COLO668 (cell line): Measurements from ENCODE around the gene NEK8.

Experiments used
- DNase-seq: peaks from one replicate; lab custom pipeline; 2025; ENCODE audit not compliant: unreplicated experiment; lab: John Stamatoyannopoulos, UW

Gene NEK8

DNA sequence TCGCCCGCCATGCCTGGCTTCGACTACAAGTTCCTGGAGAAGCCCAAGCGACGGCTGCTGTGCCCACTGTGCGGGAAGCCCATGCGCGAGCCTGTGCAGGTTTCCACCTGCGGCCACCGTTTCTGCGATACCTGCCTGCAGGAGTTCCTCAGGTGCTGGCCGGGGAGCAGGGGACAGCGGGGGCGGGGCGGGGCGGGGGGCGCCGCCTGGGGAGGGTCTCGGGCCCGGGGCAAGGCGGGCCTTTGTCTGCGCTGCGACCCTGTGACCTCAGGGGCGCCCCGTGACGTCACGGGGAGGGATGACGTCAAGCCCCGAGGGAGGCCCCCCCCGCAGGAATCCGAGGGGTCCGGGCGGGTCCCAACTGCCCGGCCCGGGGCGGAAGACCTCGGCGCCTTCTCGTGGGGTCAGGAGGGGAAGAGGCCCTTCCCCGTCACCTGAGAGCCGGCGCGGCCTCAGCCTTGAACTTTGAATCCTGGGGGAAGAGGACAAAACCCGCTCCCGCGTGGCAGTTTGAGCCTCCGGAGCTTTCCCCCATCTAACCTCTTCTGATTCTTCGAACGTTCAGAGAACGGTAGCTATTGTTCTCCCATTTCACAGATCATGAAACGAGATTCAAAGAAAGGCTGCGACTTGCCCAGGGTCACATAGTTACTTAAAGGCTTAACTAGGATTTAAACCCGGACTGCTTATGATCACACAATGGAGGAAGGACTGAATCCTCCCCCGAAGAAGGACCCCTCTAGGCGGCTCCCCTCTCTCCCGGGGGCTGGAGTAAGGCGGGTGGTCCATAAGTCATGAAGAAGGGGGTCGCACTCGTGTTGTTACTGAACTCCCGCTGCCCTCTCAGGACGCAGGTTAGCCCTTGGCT is 15.8 kb downstream of the NEK8 start:
- peak; percentile 61 for DNase-seq

DNA sequence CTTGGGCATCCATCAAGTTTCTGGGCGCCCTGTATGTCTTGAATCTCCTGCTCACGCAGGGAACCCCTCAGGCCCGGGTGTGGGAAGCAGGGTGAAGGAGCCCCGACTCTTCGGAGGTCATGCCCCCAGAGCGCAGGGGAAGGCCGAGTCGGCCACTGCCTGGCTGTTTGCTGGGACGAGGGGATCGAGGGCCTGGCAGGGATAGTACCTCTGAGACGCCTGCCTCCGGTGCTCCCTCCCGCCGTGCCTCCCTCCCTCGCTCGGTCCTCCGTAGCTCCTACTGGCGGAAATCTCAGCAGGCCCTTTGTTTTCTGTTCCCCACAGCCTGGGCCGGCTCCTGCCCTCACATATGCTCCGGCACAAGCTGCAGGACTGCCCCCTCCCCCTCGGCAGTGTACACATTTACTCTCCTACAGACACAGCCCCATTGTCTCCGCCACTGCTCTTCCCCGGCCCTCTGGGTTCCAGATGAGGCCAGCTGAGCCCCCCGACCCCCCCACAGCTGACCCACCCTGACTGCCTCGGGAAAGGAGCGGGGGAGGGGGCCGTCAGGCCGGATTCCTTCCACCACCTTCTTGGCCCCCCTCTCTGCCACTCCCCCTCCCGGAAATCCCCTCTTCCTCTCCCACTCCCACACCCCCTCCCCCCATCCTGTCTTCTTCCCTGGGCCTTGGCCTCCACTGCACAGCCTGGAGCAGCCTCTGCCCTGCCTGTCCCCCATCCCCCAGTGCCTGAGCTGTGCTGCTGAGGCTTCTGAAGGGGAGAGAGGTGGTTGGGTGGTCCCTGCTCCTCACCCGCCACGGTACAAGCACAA is 16.6 kb downstream of the NEK8 start:
- DNase-seq: peak; percentile 72

DNA sequence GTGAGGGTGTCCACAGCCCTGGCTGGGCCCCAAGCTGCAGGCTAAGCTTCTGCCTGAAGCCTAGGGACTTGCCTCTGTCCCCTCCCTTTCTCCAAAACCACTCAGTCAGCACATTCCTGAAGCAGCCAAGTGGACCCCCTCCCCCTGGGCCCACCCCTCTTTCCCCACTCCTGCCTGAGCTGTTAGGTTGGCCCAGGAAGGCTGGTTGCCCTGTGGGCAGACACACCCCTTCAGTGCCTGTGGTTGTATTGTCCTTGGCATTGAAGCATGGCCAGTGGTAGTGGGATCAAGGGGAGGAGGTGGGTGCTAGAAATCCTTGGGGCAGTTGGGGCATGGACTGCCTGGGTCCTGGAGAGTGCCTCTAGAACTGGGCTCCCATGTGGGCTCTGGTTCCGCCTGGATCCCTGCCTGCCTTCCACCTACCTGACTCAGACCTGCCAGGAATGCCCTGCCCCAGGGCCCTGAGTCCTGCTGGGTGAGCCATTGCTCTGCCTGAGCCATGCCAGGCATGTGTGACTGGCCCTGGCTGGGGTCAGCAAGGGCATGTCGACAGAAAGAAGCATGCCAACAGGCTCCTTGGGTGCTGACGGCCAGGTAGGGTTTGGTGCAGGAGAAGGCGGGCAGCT is 17.3 kb downstream of the NEK8 start:
- DNase-seq: no peak

DNA sequence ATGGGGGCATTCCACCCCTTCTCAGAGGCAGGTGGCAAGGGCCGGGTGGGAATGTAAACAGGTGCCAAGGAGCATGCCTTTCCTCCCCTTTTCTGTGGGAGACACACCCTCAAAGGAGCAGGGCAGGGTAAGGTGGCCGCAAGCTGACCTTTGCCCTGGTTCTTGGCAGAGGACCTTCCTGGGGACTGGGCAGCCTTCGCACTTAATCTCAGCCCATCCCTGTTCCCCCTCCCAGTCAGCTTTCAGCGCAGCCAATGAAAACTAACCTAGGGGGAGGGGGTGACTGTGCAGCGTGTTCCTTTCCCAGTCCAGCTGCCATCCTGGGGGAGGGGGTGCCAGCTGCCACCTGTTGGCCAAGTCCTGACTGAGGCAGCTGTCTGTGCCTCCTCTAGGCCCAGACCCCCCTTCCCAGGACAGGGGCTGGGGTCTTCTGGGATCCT is 18.0 kb downstream of the NEK8 start:
- DNase-seq: peak; percentile 61

DNA sequence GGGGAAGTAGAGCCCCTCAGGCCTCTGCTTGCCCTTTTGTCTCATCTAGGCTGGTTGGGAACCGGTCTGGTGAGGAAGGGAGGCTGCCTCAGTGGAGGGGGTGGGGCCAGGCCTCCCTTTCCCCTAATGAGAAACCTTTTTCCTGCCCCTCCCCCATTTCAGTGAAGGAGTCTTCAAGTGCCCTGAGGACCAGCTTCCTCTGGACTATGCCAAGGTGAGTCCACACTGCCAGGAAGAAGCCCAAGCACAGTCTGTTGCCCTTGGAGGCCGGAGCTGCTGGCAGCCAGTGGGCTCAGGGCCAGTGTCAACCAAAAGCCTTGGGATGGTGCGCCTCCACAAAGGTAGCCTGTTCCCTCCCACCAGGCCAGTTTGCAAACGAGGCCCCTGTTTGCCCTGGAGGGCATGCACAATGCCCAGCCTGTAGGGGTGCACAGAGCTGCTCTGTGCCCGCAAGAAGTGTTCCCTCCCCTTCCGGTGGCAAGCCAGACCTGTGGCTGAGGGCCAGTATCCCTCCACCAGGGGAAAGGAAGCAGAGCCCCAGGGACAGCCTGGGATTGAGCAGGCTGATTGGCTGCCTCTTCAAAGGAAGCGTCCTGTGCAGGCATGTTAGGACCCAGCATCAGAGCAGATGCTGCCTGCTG is 18.6 kb downstream of the NEK8 start:
- DNase-seq: no peak

DNA sequence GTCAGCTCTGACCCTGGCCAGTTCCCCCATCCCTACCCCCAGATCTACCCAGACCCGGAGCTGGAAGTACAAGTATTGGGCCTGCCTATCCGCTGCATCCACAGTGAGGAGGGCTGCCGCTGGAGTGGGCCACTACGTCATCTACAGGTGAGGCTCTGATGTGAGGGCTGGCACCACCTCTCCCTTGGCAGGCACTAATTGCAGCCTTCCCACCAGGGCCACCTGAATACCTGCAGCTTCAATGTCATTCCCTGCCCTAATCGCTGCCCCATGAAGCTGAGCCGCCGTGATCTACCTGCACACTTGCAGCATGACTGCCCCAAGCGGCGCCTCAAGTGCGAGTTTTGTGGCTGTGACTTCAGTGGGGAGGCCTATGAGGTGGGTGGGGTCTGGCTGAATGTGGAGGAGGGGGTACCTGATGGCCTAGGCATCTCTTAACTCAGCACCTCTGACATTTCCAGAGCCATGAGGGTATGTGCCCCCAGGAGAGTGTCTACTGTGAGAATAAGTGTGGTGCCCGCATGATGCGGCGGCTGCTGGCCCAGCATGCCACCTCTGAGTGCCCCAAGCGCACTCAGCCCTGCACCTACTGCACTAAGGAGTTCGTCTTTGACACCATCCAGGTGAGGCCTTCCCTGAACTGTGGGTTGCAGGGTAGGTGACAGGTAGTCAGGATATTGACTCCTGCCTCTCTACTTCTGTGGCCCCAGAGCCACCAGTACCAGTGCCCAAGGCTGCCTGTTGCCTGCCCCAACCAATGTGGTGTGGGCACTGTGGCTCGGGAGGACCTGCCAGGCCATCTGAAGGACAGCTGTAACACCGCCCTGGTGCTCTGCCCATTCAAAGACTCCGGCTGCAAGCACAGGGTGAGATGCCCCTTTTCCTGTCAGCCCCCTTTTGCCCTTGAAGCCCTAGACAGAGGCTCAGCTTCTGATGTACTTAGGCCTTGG is 19.5 kb downstream of the NEK8 start:
- DNase-seq: no peak

DNA sequence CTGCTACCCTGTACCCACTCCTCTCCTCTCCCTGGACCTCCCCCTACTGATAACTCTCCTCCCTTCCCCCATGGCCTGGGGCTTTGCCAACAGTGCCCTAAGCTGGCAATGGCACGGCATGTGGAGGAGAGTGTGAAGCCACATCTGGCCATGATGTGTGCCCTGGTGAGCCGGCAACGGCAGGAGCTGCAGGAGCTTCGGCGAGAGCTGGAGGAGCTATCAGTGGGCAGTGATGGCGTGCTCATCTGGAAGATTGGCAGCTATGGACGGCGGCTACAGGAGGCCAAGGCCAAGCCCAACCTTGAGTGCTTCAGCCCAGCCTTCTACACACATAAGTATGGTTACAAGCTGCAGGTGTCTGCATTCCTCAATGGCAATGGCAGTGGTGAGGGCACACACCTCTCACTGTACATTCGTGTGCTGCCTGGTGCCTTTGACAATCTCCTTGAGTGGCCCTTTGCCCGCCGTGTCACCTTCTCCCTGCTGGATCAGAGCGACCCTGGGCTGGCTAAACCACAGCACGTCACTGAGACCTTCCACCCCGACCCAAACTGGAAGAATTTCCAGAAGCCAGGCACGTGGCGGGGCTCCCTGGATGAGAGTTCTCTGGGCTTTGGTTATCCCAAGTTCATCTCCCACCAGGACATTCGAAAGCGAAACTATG is 20.4 kb downstream of the NEK8 start:
- DNase-seq: no peak

DNA sequence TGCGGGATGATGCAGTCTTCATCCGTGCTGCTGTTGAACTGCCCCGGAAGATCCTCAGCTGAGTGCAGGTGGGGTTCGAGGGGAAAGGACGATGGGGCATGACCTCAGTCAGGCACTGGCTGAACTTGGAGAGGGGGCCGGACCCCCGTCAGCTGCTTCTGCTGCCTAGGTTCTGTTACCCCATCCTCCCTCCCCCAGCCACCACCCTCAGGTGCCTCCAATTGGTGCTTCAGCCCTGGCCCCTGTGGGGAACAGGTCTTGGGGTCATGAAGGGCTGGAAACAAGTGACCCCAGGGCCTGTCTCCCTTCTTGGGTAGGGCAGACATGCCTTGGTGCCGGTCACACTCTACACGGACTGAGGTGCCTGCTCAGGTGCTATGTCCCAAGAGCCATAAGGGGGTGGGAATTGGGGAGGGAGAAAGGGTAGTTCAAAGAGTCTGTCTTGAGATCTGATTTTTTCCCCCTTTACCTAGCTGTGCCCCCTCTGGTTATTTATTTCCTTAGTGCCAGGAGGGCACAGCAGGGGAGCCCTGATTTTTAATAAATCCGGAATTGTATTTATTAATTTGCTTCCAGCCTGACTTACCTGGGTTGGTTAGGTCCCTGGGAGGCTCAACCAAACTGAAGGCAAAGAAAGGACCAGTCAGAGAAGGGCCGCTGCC is 21.1 kb downstream of the NEK8 start:
- no peak for DNase-seq

DNA sequence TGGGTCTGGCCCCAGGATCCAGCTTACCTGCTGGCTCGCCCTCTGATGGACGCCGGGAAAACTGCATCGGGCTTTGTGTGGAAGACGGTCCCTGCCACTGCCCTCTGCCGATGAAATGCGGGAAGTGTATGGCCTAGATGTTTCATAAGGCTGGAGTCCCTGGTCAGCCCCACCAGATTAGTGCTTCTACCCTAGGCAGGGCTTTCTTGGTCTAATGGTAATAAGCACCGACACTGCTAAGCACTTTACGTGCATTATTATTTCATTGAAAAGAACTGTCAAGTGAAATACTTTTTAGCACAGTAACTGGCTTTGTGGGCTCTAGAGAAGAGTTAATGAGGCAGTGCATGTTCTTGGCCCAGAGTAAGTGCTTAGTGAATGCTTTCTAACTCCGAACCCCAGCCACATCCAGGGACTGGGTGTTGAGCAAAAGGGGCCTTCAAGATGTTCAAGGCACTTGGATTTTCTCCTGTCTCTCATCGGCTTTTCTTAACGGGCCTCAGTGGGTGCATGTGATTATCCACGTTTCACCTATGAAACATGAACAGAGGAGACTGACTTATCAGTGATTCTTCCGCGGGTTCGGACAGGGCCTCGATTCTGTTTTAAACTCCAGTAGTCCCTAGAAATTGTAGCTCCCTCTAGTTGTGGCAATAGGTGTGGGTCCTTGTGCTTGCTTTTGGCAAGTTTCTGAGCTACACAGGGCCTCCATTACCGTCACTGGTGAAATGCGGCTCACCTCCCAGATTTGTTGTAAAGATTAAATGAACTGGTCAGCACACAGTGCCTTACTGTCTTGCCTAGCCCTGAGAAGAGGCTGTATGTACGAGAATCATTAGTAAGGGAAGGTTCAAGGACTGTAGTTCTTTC is 21.8 kb downstream of the NEK8 start:
- DNase-seq: peak; percentile 87

DNA sequence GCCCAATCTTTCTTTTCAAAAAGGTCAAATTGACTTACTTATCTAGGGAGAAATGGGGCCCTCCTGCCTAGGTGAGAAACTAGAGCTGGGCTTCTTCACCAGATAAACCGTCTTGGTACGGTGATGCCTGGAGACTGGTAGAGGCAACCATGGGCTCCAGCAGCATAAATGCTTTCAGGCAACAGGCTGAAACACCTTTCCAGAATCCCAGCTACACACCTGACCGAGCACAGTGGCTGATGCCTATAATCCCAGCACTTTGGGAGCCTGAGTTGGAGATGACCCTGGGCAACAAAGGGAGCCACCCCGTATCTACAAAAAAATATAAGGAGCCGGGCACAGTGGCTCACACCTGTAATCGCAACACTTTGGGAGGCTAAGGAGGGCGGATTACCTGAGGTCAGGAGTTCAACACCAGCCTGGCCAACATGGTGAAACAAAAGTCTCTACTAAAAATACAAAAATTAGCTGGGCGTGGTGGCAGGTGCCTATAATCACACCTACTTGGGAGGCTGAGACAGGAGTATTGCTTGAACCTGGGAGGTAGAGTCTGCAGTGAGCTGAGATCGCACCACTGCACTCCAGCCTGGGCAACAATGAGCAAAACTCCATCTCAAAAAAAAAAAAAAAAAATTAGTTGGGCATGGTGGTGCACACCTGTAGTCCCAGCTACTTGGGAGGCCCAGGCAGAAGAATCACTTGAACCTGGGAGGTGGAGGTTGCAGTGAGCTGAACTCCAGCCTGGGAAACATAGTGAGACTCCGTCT is 23.2 kb downstream of the NEK8 start:
- no peak for DNase-seq

DNA sequence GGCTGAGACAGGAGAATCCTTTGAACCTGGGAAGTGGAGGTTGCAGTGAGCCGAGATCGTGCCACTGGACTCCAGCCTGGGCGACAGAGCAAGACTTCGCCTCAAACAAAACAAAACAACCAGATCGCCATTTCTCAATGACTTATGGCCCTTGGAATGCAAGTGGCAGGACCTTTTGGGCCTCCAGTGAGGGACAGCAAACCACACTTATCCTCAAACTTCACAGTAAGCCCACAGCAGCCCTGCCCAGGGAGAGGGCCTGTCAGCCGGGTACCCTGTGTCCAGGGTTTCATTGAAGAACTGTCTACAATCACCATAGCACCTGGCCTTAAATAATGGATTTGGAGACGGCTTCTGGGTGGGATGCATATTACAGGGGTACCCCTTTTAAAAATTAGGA is 26.9 kb downstream of the NEK8 start:
- no peak for DNase-seq

DNA sequence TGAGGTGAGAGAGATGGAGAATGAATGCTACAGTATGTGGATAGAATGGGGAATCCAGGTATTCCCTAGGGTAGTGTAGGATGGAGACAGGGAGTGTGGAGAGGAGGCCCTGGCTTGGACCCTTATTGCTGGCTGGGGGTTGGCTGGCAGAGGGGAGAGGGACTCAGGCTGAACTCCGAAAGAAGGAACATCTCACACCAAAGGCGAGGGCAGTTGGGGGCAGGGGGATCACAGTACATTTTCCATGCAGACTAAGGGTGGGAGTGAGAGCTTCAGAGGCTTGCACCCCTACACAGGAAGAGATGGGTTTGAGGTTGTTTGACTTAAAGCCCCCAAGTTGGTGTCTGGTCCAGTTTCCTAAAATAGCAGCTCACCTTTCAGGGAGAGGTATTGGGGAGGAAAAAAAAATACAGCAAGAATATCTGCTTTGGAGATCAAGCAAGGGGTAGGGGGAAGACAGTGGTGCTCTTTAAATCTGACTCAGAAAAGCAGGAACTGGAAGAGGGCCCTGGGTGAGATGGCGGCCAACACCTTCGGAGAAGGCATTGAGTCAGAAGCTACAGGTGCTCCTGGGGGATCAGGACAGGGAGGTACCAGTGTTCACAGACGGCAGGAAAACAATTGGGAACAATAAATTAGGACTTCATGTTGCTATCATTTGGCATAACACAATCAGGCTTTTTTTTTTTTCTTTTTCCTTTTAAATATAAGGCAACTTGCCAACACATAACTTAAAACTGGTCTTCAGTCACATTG is 27.6 kb downstream of the NEK8 start:
- DNase-seq: no peak

DNA sequence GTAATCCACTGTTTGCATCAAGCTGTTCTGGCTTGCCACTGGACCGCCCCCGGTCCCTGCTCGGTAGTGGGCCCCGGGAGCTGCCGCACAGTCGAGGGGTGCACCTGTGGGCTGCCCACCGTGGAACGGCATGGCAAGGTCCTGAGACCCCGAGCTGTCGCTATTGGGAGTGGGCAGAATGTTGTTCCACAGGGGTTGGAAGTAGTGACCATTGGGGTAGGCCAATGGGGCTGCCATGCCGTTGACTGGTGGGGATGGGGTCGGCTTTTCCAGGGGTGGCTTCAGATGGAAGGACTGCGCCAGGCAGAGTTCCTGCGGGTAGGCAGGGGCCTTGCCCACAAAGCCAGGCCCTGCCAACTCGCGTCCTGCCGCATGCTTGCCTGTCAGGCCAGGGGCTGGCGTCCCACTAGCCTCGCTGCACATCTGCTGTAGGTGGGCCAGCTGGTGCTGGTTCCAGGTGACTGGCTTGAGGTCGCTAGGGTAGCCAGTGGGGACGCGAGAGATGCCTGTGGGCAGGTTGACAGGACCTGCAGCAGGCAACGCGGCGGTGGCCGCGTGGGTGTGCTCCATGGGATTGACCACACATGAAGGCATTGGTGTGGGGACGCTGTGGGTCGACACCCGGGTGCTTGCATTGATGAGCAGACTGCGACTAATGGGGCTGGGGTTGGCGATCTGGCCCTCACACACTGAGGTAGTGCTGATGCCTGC is 30.0 kb downstream of the NEK8 start:
- DNase-seq: no peak

DNA sequence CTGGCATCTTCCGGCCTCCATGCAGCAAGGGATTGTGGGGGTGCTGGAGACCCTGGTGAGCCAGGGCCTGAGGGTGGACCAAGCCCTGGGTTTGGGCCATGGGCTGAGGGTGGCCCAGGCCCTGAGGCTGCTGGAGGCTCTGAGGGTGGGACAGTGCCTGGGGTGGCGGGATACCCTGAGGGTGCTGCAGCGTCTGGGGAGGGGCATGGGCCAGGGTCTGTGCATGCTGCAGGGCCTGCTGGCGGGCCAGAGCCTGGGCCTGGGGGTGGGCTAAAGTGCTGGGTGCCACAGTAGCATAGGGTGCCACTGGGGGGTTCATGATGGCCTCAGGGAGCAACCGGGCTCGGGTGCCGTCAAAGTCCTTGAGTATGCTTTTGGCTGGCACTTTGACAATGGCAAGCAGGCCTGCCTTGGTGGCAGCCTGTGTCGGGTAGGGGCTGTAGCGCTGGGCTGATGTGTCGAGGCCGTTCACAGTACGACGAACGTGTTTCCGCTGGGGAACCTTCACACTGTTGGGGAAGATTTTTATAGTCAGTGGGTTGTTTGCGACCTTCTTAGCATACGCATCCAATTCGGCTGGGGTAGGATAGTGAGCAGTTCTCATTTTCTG is 30.8 kb downstream of the NEK8 start:
- DNase-seq: no peak
